Activated CD4-positive, alpha-beta T cell treated with anti-CD3 and anti-CD28 coated beads for 36 hours (primary cell): ENCODE data around the gene SERTAD1. TPM values are rescaled to one million over a fixed set of nuclear protein-coding genes. Genes with fewer than 3 reads are reported as not detected.

Experiments
- total RNA-seq, 2 experiments: library from RNA; stranded (reverse); gene quantifications; one replicate each; pipeline ENCODE4 v1.2.3, GENCODE V29; 2021

SERTAD1 gene
- total RNA-seq, 2 experiments from 2014 or later: 10.0 to 14.7 TPM

Other genes starting within 250 kb of the SERTAD1 start
- 10 to 100 TPM in 1 of 2 experiments, 1 to 10 TPM in 1; 8.7 to 10.8 TPM for gene MAP3K10, start 234.6 kb downstream of the SERTAD1 start, total RNA-seq
- not detected for gene TTC9B, start 207.6 kb downstream of the SERTAD1 start, total RNA-seq
- under 1 TPM in 1 of 2 experiments, not detected in 1; 0.12 TPM for gene CCNP, start 199.3 kb downstream of the SERTAD1 start, total RNA-seq
- 100 to 1,000 TPM; 142 to 148 TPM for gene AKT2, start 140.6 kb downstream of the SERTAD1 start, total RNA-seq
- gene C19orf47, start 77.6 kb downstream of the SERTAD1 start, total RNA-seq: 10 to 100 TPM; 15.8 to 17.7 TPM
- 10 to 100 TPM; 57.8 to 69.1 TPM for gene PLD3, start 77.3 kb downstream of the SERTAD1 start, total RNA-seq
- gene HIPK4, start 35.8 kb downstream of the SERTAD1 start, total RNA-seq: under 1 TPM in 1 of 2 experiments, not detected in 1; 0.09 TPM
- gene PRX, start 12.6 kb downstream of the SERTAD1 start, total RNA-seq: 1 to 10 TPM; 1.0 to 1.4 TPM
- gene SERTAD3, start 18.3 kb upstream of the SERTAD1 start, total RNA-seq: 10 to 100 TPM in 1 of 2 experiments, 1 to 10 TPM in 1; 8.4 to 12.0 TPM
- gene BLVRB, start 39.8 kb upstream of the SERTAD1 start, total RNA-seq: 10 to 100 TPM; 34.1 to 35.6 TPM
- gene SPTBN4, start 41.0 kb upstream of the SERTAD1 start, total RNA-seq: 1 to 10 TPM; 2.4 to 2.5 TPM
- 100 to 1,000 TPM; 100 to 155 TPM for gene SHKBP1, start 150.9 kb upstream of the SERTAD1 start, total RNA-seq
- gene LTBP4, start 175.4 kb upstream of the SERTAD1 start, total RNA-seq: 100 to 1,000 TPM; 142 to 145 TPM